Central memory CD8-positive, alpha-beta T cell (primary cell): ENCODE data around the gene ACOX2.

ENCODE experiments used
- ATAC-seq: fragments of 150-1000 bp; cut with Tn5 transposase; replicated peaks from 2 replicates; pipeline ENCODE4 v1.10.0; 2022; ENCODE audit warnings: mild to moderate bottlenecking, moderate FRiP score, moderate number of reproducible peaks; ENCODE audit not compliant: poor library complexity, severe bottlenecking; ENCODE audit errors: extremely low read depth
- DNase-seq, 2 donors: peaks; one replicate each; pipeline ENCODE4 v3.0.0; 2021; ENCODE audit warnings: low spot score in 2 of 2
- H3K27ac Mint-ChIP-seq: one replicate; pipeline ENCODE4 v1.8.0; 2022; ENCODE audit warnings: low read depth, mild to moderate bottlenecking, moderate library complexity, mixed read lengths
- H3K27me3 Mint-ChIP-seq: one replicate; pipeline ENCODE4 v1.8.0; 2022; ENCODE audit warnings: mixed read lengths
- H3K36me3 Mint-ChIP-seq: one replicate; pipeline ENCODE4 v1.8.0; 2022; ENCODE audit warnings: mild to moderate bottlenecking, moderate library complexity, mixed read lengths; ENCODE audit not compliant: insufficient read depth
- H3K4me1 Mint-ChIP-seq: one replicate; pipeline ENCODE4 v1.8.0; 2022; ENCODE audit warnings: mixed read lengths
- H3K4me3 Mint-ChIP-seq: one replicate; pipeline ENCODE4 v1.8.0; 2022; ENCODE audit warnings: mild to moderate bottlenecking, moderate library complexity, mixed read lengths
- H3K9me3 Mint-ChIP-seq: one replicate; pipeline ENCODE4 v1.8.0; 2022; ENCODE audit warnings: mixed read lengths

Gene ACOX2

DNA sequence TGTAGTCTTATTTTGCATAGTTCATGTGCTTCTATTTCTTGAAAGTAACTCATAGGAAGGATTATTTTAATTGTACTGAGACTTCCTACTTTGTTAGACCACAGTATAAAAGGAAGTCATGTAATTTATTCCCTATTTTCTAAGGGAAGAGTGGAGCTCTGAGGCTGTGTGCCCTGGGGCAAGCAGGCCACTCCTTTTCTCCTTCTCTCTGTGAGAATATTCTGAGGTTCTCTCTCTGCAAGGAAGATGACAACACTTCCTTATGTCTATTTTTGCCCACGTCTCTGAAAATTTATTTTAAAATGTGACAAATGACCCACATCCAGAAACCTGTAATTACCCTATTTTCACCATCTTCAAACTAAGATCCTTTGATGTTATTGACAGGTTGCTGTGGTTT lies 34.1 kb downstream of the ACOX2 start:
- peaks cover 16% of the 10 kb centered on the region for H3K36me3 Mint-ChIP-seq
- no peaks in the 10 kb centered on the region for H3K27me3 Mint-ChIP-seq
- no peak overlapping the region for H3K4me3 Mint-ChIP-seq
- H3K4me1 Mint-ChIP-seq = peaks cover 11% of the 10 kb centered on the region
- ATAC-seq (no peak), DNase-seq (no peak)
- H3K9me3 Mint-ChIP-seq = no peaks in the 10 kb centered on the region
- no peak overlapping the region for H3K27ac Mint-ChIP-seq

DNA sequence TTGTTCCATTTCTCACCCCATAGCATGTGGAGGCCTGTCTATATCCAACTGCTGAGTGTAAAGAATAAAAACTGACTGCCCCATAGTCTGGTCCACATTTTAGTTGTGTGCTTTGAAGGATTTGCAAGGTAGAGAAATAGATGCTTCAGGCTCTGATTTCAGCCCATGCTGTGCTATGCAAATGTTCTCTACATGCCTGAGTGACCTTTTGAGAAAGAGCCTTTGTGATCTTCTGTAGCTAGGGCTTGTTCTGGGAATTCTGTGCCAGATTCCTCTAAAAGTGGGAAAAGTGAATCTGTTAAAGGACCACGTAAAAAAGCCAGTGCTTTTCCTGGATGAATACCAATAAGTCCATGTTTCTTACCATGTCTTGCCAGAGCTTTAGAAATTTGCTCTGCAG lies 39.9 kb downstream of the ACOX2 start:
- Mint-ChIP-seq H3K9me3 (no peaks in the 10 kb centered on the region), H3K27ac (no peak overlapping the region), H3K27me3 (no peaks in the 10 kb centered on the region), H3K4me3 (no peak overlapping the region), H3K36me3 (peaks cover 11% of the 10 kb centered on the region), H3K4me1 (peaks cover 56% of the 10 kb centered on the region)
- ATAC-seq (no peak), DNase-seq (no peak)

DNA sequence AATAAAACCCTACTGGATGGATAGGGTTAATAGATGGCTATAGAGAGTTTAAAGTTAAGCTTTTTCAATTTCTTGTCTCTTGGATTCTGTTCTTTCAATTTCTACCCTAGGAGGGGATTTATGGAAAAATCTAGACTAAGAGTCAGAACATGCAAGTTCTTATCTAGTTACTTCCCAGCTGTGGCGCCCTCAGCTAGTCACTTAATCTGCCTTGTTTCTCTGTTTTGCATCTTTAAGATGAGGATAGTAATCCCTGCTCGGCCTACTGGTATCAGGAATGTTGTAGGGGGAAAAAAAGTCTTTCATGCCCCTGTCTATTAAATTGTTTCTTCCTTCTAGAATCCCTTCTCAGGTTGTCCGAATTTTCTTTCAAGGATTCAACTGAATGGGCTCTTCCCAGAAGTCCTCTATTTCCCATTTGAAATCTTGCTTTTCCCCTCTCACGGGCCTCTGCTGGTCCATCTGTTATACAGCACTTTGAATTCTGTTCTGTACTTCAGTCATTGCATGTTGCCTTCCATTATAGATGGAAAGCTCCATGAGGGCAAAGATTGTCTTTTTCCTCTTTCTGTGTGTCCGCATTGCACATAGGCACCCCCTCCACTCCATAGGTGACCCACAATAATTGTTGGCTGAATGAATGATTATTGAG lies 40.7 kb downstream of the ACOX2 start:
- DNase-seq (no peak), ATAC-seq (no peak)
- H3K27ac Mint-ChIP-seq = no peak overlapping the region
- H3K9me3 Mint-ChIP-seq = no peaks in the 10 kb centered on the region
- peaks cover 60% of the 10 kb centered on the region for H3K4me1 Mint-ChIP-seq
- H3K27me3 Mint-ChIP-seq = no peaks in the 10 kb centered on the region
- H3K4me3 Mint-ChIP-seq = no peak overlapping the region
- peaks cover 11% of the 10 kb centered on the region for H3K36me3 Mint-ChIP-seq

DNA sequence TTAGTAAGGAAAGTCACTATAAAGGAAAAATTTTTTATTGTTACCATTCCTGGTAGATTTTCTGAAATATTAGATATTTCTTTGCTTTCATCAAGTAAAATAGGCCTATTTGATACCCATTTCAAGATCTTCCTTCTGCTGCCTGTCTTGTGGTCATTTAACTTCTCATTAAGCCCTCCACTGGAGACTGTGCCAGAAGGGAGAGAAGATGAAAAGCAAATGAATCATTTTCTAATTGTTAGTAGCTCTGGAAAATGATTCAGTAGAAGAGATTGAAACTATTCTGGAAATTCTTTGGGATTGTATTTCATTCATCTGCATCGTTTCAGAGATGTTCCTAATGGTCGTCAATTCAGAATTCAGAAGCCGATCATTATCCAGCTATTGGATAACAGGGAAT lies 41.9 kb downstream of the ACOX2 start:
- no peak for ATAC-seq
- H3K4me3 Mint-ChIP-seq = no peak overlapping the region
- H3K27ac Mint-ChIP-seq = no peak overlapping the region
- no peaks in the 10 kb centered on the region for H3K27me3 Mint-ChIP-seq
- no peak for DNase-seq
- peaks cover 58% of the 10 kb centered on the region for H3K4me1 Mint-ChIP-seq
- peaks cover 6% of the 10 kb centered on the region for H3K36me3 Mint-ChIP-seq
- H3K9me3 Mint-ChIP-seq = no peaks in the 10 kb centered on the region

GRCh38 chr3:58494107-58494506 lies 42.9 kb downstream of the ACOX2 start:
- Mint-ChIP-seq H3K4me1 (peaks cover 58% of the 10 kb centered on the region), H3K4me3 (peak overlapping the region; percentile 89), H3K36me3 (peaks cover 5% of the 10 kb centered on the region), H3K9me3 (no peaks in the 10 kb centered on the region), H3K27me3 (no peaks in the 10 kb centered on the region), H3K27ac (no peak overlapping the region)
- ATAC-seq (no peak), DNase-seq (no peak)

GRCh38 chr3:58492494-58492905 lies 44.5 kb downstream of the ACOX2 start:
- peaks cover 62% of the 10 kb centered on the region for H3K4me1 Mint-ChIP-seq
- ATAC-seq = peak; percentile 17
- DNase-seq = no peak
- H3K36me3 Mint-ChIP-seq = peaks cover 6% of the 10 kb centered on the region
- peak overlapping the region; percentile 89 for H3K4me3 Mint-ChIP-seq
- no peaks in the 10 kb centered on the region for H3K9me3 Mint-ChIP-seq
- peak overlapping the region; percentile 74 for H3K27ac Mint-ChIP-seq
- no peaks in the 10 kb centered on the region for H3K27me3 Mint-ChIP-seq

GRCh38 chr3:58491506-58492402 lies 45.2 kb downstream of the ACOX2 start, which contains the start of gene KCTD6:
Gene KCTD6 (plus strand): TSS chr3:58492096. CDS start chr3:58498756, 6,660 bp downstream.
- Mint-ChIP-seq H3K4me1 (peaks cover 62% of the 10 kb centered on the region), H3K36me3 (peaks cover 6% of the 10 kb centered on the region), H3K4me3 (peak within 1 kb of the TSS; percentile 89)

DNA sequence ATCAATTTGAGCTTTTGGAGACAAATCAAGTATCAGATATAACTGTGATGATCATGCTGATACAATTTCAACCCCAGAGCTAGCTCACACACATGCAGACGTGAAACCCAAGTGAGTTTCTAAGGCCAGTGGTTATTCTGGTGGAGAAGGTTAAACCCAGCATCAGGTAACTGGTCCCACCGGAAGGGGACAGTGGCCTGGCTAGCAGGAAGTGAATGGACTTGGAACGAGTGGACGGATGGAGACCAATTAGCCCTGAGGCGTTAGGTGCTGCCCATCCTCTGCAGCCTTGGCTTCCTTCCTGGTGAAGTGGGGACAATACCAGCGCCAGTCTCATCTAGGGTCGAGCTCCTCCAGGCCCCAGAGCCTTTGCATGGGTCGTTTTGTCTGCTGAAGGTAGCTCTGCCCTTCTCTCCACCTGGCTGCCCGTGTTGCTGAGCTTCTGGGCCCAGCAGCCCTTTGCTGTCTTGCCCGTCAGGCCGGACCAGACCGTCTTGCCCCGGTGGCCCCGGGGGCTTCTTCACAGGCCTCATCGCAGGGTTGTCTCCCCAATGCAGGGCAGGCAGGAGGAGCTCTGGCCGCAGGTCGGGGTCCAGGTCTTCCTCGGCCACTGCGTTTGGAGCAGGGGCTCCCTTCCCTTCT lies 46.0 kb downstream of the ACOX2 start:
- DNase-seq (no peak), ATAC-seq (no peak)
- Mint-ChIP-seq H3K27ac (peak overlapping the region; percentile 11), H3K9me3 (no peaks in the 10 kb centered on the region), H3K4me1 (peaks cover 59% of the 10 kb centered on the region), H3K27me3 (no peaks in the 10 kb centered on the region), H3K4me3 (peak overlapping the region; percentile 71), H3K36me3 (peaks cover 6% of the 10 kb centered on the region)

More at GRCh38 chr3:58491506-58492402, 45.2 kb downstream of the ACOX2 start, which contains the start of gene KCTD6:
- Mint-ChIP-seq H3K9me3 (no peaks in the 10 kb centered on the region), H3K27me3 (no peaks in the 10 kb centered on the region), H3K27ac (peak within 1 kb of the TSS; percentile 74)
- DNase-seq (peak; percentile 77 to 81), ATAC-seq (peak; percentile 86)

- peaks cover 6% of the 10 kb centered on the region for H3K36me3 Mint-ChIP-seq
- no peaks in the 10 kb centered on the region for H3K27me3 Mint-ChIP-seq
These were observed 48.0 kb downstream of the ACOX2 start for GRCh38 chr3:58488967-58489366.

DNA sequence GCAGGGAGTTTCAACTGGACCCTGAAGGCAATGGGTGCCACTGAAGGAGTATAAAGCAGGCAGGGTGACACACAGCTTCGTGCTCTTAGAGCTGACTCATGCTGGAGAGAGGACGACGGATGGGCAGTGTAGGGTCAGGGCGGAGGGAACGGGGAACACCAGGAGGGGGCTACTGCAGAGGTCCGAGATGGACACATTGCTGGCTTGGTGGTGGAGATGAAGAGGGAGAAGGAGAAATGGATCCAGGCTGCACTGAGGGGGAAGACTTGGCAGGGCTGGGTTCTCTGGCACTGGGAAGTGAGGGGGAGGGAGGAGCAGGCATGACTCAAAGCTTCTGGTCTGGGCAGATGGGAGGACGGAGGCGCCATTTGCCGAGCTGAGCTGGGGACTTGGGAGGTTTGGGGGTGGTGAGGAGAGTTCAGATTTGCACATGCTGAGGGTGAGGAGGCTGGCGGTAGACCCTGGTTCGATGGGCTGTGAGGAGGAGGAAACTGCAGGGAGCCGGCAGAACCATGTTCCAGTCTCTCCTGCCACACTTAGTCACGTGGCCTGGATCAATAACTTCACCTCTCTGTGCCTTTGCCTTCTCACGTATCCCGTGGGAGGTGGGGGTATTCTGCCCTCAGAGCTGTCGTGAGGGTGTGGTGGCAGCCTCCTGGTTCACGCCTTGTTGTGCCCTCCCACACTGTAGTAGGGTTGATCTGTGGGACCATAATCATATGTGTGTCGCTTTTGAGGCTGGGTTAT lies 49.7 kb downstream of the ACOX2 start:
- H3K9me3 Mint-ChIP-seq = no peaks in the 10 kb centered on the region
- peaks cover 30% of the 10 kb centered on the region for H3K4me1 Mint-ChIP-seq
- ATAC-seq = no peak
- no peaks in the 10 kb centered on the region for H3K27me3 Mint-ChIP-seq
- no peak overlapping the region for H3K4me3 Mint-ChIP-seq
- no peak overlapping the region for H3K27ac Mint-ChIP-seq
- H3K36me3 Mint-ChIP-seq = peaks cover 3% of the 10 kb centered on the region
- DNase-seq = no peak

More at GRCh38 chr3:58488967-58489366, 48.0 kb downstream of the ACOX2 start:
- no peak overlapping the region for H3K4me3 Mint-ChIP-seq
- peaks cover 46% of the 10 kb centered on the region for H3K4me1 Mint-ChIP-seq
- no peak for ATAC-seq
- DNase-seq = no peak
- H3K27ac Mint-ChIP-seq = no peak overlapping the region
- no peaks in the 10 kb centered on the region for H3K9me3 Mint-ChIP-seq

DNA sequence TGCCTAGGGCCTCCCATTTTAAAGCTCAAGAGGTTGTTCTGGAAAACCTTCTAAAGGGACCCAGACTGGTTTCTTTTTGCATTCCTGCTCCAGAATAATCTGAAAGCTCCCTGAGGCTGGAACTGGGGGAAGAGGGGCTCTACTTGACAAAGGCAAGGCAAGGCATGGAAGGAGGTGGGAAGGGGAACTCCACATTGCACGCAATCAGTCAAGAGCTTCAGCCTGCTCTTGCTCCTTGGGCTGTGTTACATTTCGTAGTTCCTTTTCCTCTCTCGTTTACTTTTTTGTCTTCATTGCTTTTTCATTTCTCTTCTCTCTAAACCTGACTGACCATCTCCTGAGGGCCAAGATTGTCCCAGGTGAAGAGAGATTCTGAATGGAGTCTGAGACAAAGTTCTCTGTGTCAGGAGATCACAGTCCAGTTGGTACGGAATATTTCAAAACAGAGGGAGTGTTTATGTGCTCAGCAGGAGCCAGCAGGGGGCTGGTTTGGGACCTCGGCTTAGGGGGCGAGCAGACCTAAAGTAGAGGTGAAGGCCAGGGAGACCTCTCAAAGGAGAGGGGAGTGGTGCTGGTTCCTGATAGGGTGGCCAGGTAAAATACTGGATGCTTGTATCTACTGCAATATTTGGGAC lies 51.1 kb downstream of the ACOX2 start:
- no peaks in the 10 kb centered on the region for H3K9me3 Mint-ChIP-seq
- no peak overlapping the region for H3K4me3 Mint-ChIP-seq
- no peak overlapping the region for H3K27ac Mint-ChIP-seq
- H3K4me1 Mint-ChIP-seq = peaks cover 24% of the 10 kb centered on the region
- no peaks in the 10 kb centered on the region for H3K27me3 Mint-ChIP-seq
- ATAC-seq (no peak), DNase-seq (no peak)
- H3K36me3 Mint-ChIP-seq = peaks cover 2% of the 10 kb centered on the region

- no peak overlapping the region for H3K27ac Mint-ChIP-seq
- H3K27me3 Mint-ChIP-seq = no peaks in the 10 kb centered on the region
- H3K9me3 Mint-ChIP-seq = no peaks in the 10 kb centered on the region
- H3K4me3 Mint-ChIP-seq = no peak overlapping the region
- DNase-seq = no peak
- H3K4me1 Mint-ChIP-seq = peaks cover 24% of the 10 kb centered on the region
- ATAC-seq = no peak
- peaks cover 2% of the 10 kb centered on the region for H3K36me3 Mint-ChIP-seq
These were observed 52.3 kb downstream of the ACOX2 start for GRCh38 chr3:58484722-58485069.
